GM23338 (cell line): ENCODE results near the gene CCDC93. TPM values are rescaled to one million over a fixed set of nuclear protein-coding genes. Genes with fewer than 3 reads are reported as not detected.

Source experiments
- ATAC-seq: fragments of 200-7000 bp; cut with Tn5 transposase; 3 replicates; pipeline ENCODE4 v1.9.1; 2020
- DNase-seq: peaks from one replicate; pipeline ENCODE4 v3.0.0-alpha.2; 2015; ENCODE audit warnings: low spot score
- H2AFZ ChIP-seq: fragments of 200-600 bp; sonication (generic); 2 replicates; pipeline ENCODE4 v1.8.0; 2016; ENCODE audit warnings: antibody characterized with exemption, mild to moderate bottlenecking, moderate library complexity
- H3F3A ChIP-seq: fragments of 200-600 bp; sonication (generic); replicated peaks from 2 replicates; pipeline ENCODE4 v1.8.0; 2017; ENCODE audit warnings: antibody characterized with exemption, mixed run types, low read depth
- H3K27ac ChIP-seq: fragments of 200-600 bp; sonication (generic); 2 replicates; pipeline ENCODE4 v1.6.1; 2016; ENCODE audit warnings: low read depth
- H3K27me3 ChIP-seq: fragments of 200-600 bp; sonication (generic); 2 replicates; pipeline ENCODE4 v1.8.0; 2016; ENCODE audit warnings: mild to moderate bottlenecking, mixed run types, moderate library complexity; ENCODE audit not compliant: insufficient read depth
- H3K36me3 ChIP-seq: fragments of 200-600 bp; sonication (generic); 2 replicates; pipeline ENCODE4 v1.8.0; 2016; ENCODE audit warnings: mild to moderate bottlenecking; ENCODE audit not compliant: insufficient read depth
- H3K4me1 ChIP-seq: fragments of 200-600 bp; sonication (generic); 2 replicates; pipeline ENCODE4 v1.8.0; 2016; ENCODE audit warnings: mild to moderate bottlenecking, moderate library complexity; ENCODE audit not compliant: insufficient read depth
- H3K4me2 ChIP-seq: fragments of 200-600 bp; sonication (generic); 2 replicates; pipeline ENCODE4 v1.7.1; 2017; ENCODE audit warnings: mixed run types
- H3K4me3 ChIP-seq: fragments of 200-600 bp; sonication (generic); 2 replicates; pipeline ENCODE4 v1.6.1; 2016; ENCODE audit warnings: mixed run types
- H3K79me2 ChIP-seq: fragments of 200-600 bp; sonication (generic); replicated peaks from 2 replicates; pipeline ENCODE4 v1.8.0; 2017; ENCODE audit warnings: mild to moderate bottlenecking; ENCODE audit not compliant: insufficient read depth
- H3K9me2 ChIP-seq: fragments of 200-600 bp; sonication (generic); 2 replicates; pipeline ENCODE4 v1.8.0; 2017; ENCODE audit not compliant: insufficient read depth
- H4K20me1 ChIP-seq: fragments of 200-600 bp; sonication (generic); replicated peaks from 2 replicates; pipeline ENCODE4 v1.8.0; 2017; ENCODE audit warnings: mild to moderate bottlenecking; ENCODE audit not compliant: insufficient read depth
- H3K27ac Mint-ChIP-seq: 2 replicates; pipeline ENCODE4 v1.8.0; 2020; ENCODE audit warnings: inconsistent platforms, mild to moderate bottlenecking, moderate library complexity, mixed read lengths
- H3K27me3 Mint-ChIP-seq: 3 replicates; pipeline ENCODE4 v1.8.0; 2022; ENCODE audit warnings: low read depth, mild to moderate bottlenecking, moderate library complexity, mixed read lengths, inconsistent platforms; ENCODE audit not compliant: insufficient read depth, poor library complexity
- H3K36me3 Mint-ChIP-seq: 3 replicates; pipeline ENCODE4 v1.8.0; 2021; ENCODE audit warnings: low read depth, mild to moderate bottlenecking, inconsistent platforms, moderate library complexity, mixed read lengths
- H3K4me1 Mint-ChIP-seq: 3 replicates; pipeline ENCODE4 v1.8.0; 2020; ENCODE audit warnings: mild to moderate bottlenecking, inconsistent platforms, mixed read lengths
- H3K4me3 Mint-ChIP-seq: 3 replicates; pipeline ENCODE4 v1.8.0; 2021; ENCODE audit warnings: moderate library complexity, mild to moderate bottlenecking, inconsistent platforms, mixed read lengths
- H3K9me3 Mint-ChIP-seq: 3 replicates; pipeline ENCODE4 v1.8.0; 2020; ENCODE audit warnings: moderate library complexity, mild to moderate bottlenecking, inconsistent platforms, mixed read lengths
- CREB1 ChIP-seq: fragments of 250-450 bp; sonication (Bioruptor Pico); IDR thresholded peaks from 2 replicates; pipeline ENCODE4 v1.5.0; 2020; ENCODE audit warnings: low read depth, mild to moderate bottlenecking, moderate library complexity
- EZH2 ChIP-seq: fragments of 200-600 bp; sonication (generic); IDR thresholded peaks from one replicate; pipeline ENCODE4 v1.8.0; 2017; ENCODE audit warnings: antibody characterized with exemption, mild to moderate bottlenecking, low read depth; ENCODE audit not compliant: unreplicated experiment
- EZH2phosphoT487 ChIP-seq: fragments of 200-600 bp; sonication (generic); IDR thresholded peaks from one replicate; pipeline ENCODE4 v1.8.1; 2018; ENCODE audit warnings: antibody characterized with exemption; ENCODE audit not compliant: unreplicated experiment
- JUNB ChIP-seq: IDR thresholded peaks from one replicate; pipeline ENCODE4 v1.6.1; 2016; ENCODE audit warnings: antibody characterized with exemption; ENCODE audit not compliant: unreplicated experiment
- NANOG ChIP-seq: IDR thresholded peaks from 2 replicates; pipeline ENCODE4 v1.6.1; 2016; ENCODE audit warnings: antibody characterized with exemption, borderline replicate concordance
- POLR2AphosphoS5 ChIP-seq: IDR thresholded peaks from 2 replicates; pipeline ENCODE4 v1.6.1; 2016; ENCODE audit warnings: antibody characterized with exemption, low read depth
- REST ChIP-seq: IDR thresholded peaks from one replicate; pipeline ENCODE4 v1.6.1; 2018; ENCODE audit warnings: antibody characterized with exemption; ENCODE audit not compliant: unreplicated experiment
- STAT1 ChIP-seq: IDR thresholded peaks from one replicate; pipeline ENCODE4 v1.6.1; 2016; ENCODE audit warnings: antibody characterized with exemption; ENCODE audit not compliant: unreplicated experiment
- ZNF114 ChIP-seq: fragments of 250-450 bp; sonication (Bioruptor Pico); IDR thresholded peaks from 2 replicates; pipeline ENCODE4 v1.5.0; 2020; ENCODE audit warnings: mild to moderate bottlenecking, moderate library complexity
- ZNF331 ChIP-seq: fragments of 250-450 bp; sonication (Bioruptor Pico); IDR thresholded peaks from 2 replicates; pipeline ENCODE4 v1.5.0; 2020; ENCODE audit warnings: low read depth, mild to moderate bottlenecking, moderate library complexity
- polyA plus RNA-seq: library from polyadenylated mRNA; unstranded; fragments of >200 nt; fragmentation: Nextera tagmentation; extraction: Ambion mirVana; gene quantifications from 2 replicates; pipeline ENCODE4 v1.2.1, GENCODE V29; 2016
- total RNA-seq: library from RNA; depleted of rRNA; stranded (reverse); fragments of >200 nt; shearing (Covaris generic); gene quantifications from 2 replicates; pipeline ENCODE4 v1.2.3, GENCODE V29; 2014
- TF ChIP-seq, protein P1 (sequence below): fragments of 250-450 bp; sonication (Bioruptor Pico); IDR thresholded peaks from 2 replicates; pipeline ENCODE4 v1.5.0; 2020; ENCODE audit warnings: mild to moderate bottlenecking, moderate library complexity
- TF ChIP-seq, protein P2 (sequence below): IDR thresholded peaks from 2 replicates; pipeline ENCODE4 v1.6.1; 2016; ENCODE audit warnings: antibody characterized with exemption
- TF ChIP-seq, protein P3 (sequence below), 2 experiments: fragments of 200-600 bp in 1 of 2; sonication (generic) in 1 of 2; conservative IDR thresholded peaks; 2 replicates each; pipeline versions ENCODE4 v1.5.1 to v1.6.1; 2016 to 2017; ENCODE audit warnings: antibody characterized with exemption in 2 of 2, low read depth in 2 of 2, mild to moderate bottlenecking in 2 of 2, moderate library complexity in 1 of 2

The CCDC93 gene
- total and polyA plus RNA-seq, 2 experiments from 2014 or later = 13.1 to 16.8 TPM

DNA sequence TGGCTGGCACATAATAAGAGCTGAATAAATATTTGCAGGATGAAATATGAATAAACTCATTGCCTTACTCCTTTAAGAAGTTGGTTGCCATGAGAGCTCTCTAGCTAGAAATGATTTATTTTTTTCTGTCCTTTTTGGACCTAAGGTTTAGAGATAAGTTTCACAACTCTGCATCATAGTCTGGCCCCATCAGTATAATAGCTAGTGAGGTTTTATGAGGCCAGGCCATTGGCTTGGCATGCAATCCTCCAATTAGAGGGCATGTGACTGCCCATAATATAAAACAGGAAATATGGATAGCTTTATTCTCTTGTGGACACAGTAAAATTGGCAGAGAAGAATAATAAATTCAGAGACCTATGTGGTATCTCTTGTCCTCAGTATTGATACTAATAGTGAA lies 48.2 kb upstream of the CCDC93 start:
- no peaks in the 10 kb centered on the region for H3K9me2 ChIP-seq
- H3K4me2 ChIP-seq = no peak overlapping the region
- Mint-ChIP-seq H3K36me3 (no peaks in the 10 kb centered on the region), H3K4me1 (no peaks in the 10 kb centered on the region; the same call in 2 of the 3 replicates), H3K27ac (no peak overlapping the region), H3K9me3 (no peaks in the 10 kb centered on the region), H3K4me3 (no peak overlapping the region), H3K27me3 (peaks cover 2% of the 10 kb centered on the region)
- no peak overlapping the region for H2AFZ ChIP-seq
- no peak overlapping the region for H3K27ac ChIP-seq
- H3K79me2 ChIP-seq = no peaks in the 10 kb centered on the region
- H4K20me1 ChIP-seq = no peaks in the 10 kb centered on the region
- DNase-seq = no peak
- ATAC-seq = no peak
- no peaks in the 10 kb centered on the region for H3K36me3 ChIP-seq
- no peaks in the 10 kb centered on the region for H3F3A ChIP-seq
- H3K4me3 ChIP-seq = no peak overlapping the region
- no peaks in the 10 kb centered on the region for H3K27me3 ChIP-seq
- no peaks in the 10 kb centered on the region for H3K4me1 ChIP-seq
- TF ChIP-seq REST (no peak), ZNF114 (CRISPR knock-in tag) (no peak), POLR2AphosphoS5 (no peak), EZH2 (no peak), NANOG (no peak), JUNB (no peak), STAT1 (no peak), ZNF331 (CRISPR knock-in tag) (no peak), CREB1 (no peak), EZH2phosphoT487 (no peak)
- TF ChIP-seq, protein P1, sequence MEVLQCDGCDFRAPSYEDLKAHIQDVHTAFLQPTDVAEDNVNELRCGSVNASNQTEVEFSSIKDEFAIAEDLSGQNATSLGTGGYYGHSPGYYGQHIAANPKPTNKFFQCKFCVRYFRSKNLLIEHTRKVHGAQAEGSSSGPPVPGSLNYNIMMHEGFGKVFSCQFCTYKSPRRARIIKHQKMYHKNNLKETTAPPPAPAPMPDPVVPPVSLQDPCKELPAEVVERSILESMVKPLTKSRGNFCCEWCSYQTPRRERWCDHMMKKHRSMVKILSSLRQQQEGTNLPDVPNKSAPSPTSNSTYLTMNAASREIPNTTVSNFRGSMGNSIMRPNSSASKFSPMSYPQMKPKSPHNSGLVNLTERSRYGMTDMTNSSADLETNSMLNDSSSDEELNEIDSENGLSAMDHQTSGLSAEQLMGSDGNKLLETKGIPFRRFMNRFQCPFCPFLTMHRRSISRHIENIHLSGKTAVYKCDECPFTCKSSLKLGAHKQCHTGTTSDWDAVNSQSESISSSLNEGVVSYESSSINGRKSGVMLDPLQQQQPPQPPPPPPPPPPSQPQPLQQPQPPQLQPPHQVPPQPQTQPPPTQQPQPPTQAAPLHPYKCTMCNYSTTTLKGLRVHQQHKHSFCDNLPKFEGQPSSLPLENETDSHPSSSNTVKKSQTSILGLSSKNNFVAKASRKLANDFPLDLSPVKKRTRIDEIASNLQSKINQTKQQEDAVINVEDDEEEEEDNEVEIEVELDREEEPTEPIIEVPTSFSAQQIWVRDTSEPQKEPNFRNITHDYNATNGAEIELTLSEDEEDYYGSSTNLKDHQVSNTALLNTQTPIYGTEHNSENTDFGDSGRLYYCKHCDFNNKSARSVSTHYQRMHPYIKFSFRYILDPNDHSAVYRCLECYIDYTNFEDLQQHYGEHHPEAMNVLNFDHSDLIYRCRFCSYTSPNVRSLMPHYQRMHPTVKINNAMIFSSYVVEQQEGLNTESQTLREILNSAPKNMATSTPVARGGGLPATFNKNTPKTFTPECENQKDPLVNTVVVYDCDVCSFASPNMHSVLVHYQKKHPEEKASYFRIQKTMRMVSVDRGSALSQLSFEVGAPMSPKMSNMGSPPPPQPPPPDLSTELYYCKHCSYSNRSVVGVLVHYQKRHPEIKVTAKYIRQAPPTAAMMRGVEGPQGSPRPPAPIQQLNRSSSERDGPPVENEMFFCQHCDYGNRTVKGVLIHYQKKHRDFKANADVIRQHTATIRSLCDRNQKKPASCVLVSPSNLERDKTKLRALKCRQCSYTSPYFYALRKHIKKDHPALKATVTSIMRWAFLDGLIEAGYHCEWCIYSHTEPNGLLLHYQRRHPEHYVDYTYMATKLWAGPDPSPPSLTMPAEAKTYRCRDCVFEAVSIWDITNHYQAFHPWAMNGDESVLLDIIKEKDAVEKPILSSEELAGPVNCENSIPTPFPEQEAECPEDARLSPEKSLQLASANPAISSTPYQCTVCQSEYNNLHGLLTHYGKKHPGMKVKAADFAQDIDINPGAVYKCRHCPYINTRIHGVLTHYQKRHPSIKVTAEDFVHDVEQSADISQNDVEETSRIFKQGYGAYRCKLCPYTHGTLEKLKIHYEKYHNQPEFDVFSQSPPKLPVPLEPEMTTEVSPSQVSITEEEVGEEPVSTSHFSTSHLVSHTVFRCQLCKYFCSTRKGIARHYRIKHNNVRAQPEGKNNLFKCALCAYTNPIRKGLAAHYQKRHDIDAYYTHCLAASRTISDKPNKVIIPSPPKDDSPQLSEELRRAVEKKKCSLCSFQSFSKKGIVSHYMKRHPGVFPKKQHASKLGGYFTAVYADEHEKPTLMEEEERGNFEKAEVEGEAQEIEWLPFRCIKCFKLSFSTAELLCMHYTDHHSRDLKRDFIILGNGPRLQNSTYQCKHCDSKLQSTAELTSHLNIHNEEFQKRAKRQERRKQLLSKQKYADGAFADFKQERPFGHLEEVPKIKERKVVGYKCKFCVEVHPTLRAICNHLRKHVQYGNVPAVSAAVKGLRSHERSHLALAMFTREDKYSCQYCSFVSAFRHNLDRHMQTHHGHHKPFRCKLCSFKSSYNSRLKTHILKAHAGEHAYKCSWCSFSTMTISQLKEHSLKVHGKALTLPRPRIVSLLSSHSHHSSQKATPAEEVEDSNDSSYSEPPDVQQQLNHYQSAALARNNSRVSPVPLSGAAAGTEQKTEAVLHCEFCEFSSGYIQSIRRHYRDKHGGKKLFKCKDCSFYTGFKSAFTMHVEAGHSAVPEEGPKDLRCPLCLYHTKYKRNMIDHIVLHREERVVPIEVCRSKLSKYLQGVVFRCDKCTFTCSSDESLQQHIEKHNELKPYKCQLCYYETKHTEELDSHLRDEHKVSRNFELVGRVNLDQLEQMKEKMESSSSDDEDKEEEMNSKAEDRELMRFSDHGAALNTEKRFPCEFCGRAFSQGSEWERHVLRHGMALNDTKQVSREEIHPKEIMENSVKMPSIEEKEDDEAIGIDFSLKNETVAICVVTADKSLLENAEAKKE (CRISPR knock-in tag) = no peak
- TF ChIP-seq, protein P2, sequence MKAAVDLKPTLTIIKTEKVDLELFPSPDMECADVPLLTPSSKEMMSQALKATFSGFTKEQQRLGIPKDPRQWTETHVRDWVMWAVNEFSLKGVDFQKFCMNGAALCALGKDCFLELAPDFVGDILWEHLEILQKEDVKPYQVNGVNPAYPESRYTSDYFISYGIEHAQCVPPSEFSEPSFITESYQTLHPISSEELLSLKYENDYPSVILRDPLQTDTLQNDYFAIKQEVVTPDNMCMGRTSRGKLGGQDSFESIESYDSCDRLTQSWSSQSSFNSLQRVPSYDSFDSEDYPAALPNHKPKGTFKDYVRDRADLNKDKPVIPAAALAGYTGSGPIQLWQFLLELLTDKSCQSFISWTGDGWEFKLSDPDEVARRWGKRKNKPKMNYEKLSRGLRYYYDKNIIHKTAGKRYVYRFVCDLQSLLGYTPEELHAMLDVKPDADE = no peak
- TF ChIP-seq, protein P3, sequence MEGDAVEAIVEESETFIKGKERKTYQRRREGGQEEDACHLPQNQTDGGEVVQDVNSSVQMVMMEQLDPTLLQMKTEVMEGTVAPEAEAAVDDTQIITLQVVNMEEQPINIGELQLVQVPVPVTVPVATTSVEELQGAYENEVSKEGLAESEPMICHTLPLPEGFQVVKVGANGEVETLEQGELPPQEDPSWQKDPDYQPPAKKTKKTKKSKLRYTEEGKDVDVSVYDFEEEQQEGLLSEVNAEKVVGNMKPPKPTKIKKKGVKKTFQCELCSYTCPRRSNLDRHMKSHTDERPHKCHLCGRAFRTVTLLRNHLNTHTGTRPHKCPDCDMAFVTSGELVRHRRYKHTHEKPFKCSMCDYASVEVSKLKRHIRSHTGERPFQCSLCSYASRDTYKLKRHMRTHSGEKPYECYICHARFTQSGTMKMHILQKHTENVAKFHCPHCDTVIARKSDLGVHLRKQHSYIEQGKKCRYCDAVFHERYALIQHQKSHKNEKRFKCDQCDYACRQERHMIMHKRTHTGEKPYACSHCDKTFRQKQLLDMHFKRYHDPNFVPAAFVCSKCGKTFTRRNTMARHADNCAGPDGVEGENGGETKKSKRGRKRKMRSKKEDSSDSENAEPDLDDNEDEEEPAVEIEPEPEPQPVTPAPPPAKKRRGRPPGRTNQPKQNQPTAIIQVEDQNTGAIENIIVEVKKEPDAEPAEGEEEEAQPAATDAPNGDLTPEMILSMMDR (conservative IDR thresholded peaks at IDR 0.05; ENCODE audit: low read depth in 2 of 2) = no peak
